ENCODE measurements around the gene CHCHD4. TPM values are rescaled to one million over a fixed set of nuclear protein-coding genes. Genes with fewer than 3 reads are reported as not detected.

Gene CHCHD4
- total RNA-seq, 1 donor from 2014 or later = 11.1 TPM

DNA sequence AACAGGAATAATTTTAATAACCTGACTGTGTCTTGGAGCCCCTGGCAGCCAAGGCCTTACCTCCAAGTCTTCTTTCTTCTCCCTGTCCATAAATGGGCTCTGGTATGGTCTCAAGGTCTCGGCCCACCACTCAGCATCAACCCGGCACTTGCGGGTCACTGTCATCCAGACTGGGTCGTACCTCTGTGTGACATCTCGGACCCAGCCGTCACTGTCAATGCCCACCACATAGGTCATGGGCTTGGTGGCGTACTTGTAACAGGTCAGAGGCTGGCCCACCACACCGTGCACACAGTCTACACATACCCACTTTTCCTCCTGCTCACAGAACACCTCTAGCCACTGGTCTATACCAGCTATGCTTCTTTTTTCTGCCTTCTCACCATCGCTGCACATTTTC is 33.3 kb upstream of the CHCHD4 start:
- peaks cover 69% of the 10 kb centered on the region for H3K36me3 Mint-ChIP-seq (ENCODE audit: low read depth, unreplicated experiment)
- H3K4me1 Mint-ChIP-seq (ENCODE audit: unreplicated experiment) = no peaks in the 10 kb centered on the region
- H3K27ac Mint-ChIP-seq (ENCODE audit: unreplicated experiment) = no peak overlapping the region
- TF ChIP-seq, protein P1, sequence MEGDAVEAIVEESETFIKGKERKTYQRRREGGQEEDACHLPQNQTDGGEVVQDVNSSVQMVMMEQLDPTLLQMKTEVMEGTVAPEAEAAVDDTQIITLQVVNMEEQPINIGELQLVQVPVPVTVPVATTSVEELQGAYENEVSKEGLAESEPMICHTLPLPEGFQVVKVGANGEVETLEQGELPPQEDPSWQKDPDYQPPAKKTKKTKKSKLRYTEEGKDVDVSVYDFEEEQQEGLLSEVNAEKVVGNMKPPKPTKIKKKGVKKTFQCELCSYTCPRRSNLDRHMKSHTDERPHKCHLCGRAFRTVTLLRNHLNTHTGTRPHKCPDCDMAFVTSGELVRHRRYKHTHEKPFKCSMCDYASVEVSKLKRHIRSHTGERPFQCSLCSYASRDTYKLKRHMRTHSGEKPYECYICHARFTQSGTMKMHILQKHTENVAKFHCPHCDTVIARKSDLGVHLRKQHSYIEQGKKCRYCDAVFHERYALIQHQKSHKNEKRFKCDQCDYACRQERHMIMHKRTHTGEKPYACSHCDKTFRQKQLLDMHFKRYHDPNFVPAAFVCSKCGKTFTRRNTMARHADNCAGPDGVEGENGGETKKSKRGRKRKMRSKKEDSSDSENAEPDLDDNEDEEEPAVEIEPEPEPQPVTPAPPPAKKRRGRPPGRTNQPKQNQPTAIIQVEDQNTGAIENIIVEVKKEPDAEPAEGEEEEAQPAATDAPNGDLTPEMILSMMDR (IDR thresholded peaks at IDR 0.05; ENCODE audit: unreplicated experiment) = no peak
- H3K27me3 Mint-ChIP-seq (ENCODE audit: unreplicated experiment) = peaks cover 6% of the 10 kb centered on the region
- no peak overlapping the region for H3K4me3 Mint-ChIP-seq (ENCODE audit: unreplicated experiment)
- H3K9me3 Mint-ChIP-seq (ENCODE audit: unreplicated experiment) = no peaks in the 10 kb centered on the region
- DNase-seq (ENCODE audit: low spot score) = no peak

GRCh38 chr3:14156843-14157561 is 32.3 kb upstream of the CHCHD4 start:
- TF ChIP-seq, protein P1 (IDR thresholded peaks at IDR 0.05; ENCODE audit: unreplicated experiment) = no peak
- Mint-ChIP-seq H3K27ac (ENCODE audit: unreplicated experiment) (no peak overlapping the region), H3K4me3 (ENCODE audit: unreplicated experiment) (no peak overlapping the region), H3K36me3 (ENCODE audit: low read depth, unreplicated experiment) (peaks cover 67% of the 10 kb centered on the region), H3K27me3 (ENCODE audit: unreplicated experiment) (peaks cover 6% of the 10 kb centered on the region), H3K9me3 (ENCODE audit: unreplicated experiment) (no peaks in the 10 kb centered on the region), H3K4me1 (ENCODE audit: unreplicated experiment) (no peaks in the 10 kb centered on the region)
- no peak for DNase-seq (ENCODE audit: low spot score)

DNA sequence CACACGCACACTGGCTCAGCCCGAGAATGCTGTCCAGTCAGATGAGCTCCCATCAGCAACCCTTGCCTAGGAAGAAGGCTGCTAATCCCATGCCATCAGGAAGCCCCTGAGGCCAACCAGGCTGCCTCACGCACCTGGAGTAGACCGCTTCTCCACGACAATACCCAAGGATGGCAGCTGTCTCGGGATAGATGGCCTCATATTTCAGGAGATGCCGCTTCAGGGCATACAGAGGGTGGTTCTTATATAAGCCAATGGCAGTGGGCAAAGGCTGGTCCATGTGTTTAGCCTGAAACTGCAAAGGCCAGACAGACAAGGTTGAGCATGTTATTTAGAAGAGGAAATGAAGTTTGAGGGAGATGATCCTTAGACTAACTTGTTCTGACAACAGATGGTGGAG is 31.5 kb upstream of the CHCHD4 start:
- H3K27ac Mint-ChIP-seq (ENCODE audit: unreplicated experiment) = peak overlapping the region; percentile 79
- H3K4me3 Mint-ChIP-seq (ENCODE audit: unreplicated experiment) = no peak overlapping the region
- H3K4me1 Mint-ChIP-seq (ENCODE audit: unreplicated experiment) = no peaks in the 10 kb centered on the region
- no peaks in the 10 kb centered on the region for H3K9me3 Mint-ChIP-seq (ENCODE audit: unreplicated experiment)
- peaks cover 63% of the 10 kb centered on the region for H3K36me3 Mint-ChIP-seq (ENCODE audit: low read depth, unreplicated experiment)
- TF ChIP-seq, protein P1 (IDR thresholded peaks at IDR 0.05; ENCODE audit: unreplicated experiment) = no peak
- DNase-seq (ENCODE audit: low spot score) = no peak
- H3K27me3 Mint-ChIP-seq (ENCODE audit: unreplicated experiment) = peaks cover 6% of the 10 kb centered on the region

GRCh38 chr3:14154895-14155440 is 30.3 kb upstream of the CHCHD4 start:
- Mint-ChIP-seq H3K27me3 (ENCODE audit: unreplicated experiment) (peaks cover 10% of the 10 kb centered on the region), H3K4me1 (ENCODE audit: unreplicated experiment) (no peaks in the 10 kb centered on the region), H3K9me3 (ENCODE audit: unreplicated experiment) (no peaks in the 10 kb centered on the region), H3K36me3 (ENCODE audit: low read depth, unreplicated experiment) (peaks cover 57% of the 10 kb centered on the region), H3K27ac (ENCODE audit: unreplicated experiment) (no peak overlapping the region), H3K4me3 (ENCODE audit: unreplicated experiment) (no peak overlapping the region)
- no peak for DNase-seq (ENCODE audit: low spot score)
- TF ChIP-seq, protein P1 (IDR thresholded peaks at IDR 0.05; ENCODE audit: unreplicated experiment) = no peak

DNA sequence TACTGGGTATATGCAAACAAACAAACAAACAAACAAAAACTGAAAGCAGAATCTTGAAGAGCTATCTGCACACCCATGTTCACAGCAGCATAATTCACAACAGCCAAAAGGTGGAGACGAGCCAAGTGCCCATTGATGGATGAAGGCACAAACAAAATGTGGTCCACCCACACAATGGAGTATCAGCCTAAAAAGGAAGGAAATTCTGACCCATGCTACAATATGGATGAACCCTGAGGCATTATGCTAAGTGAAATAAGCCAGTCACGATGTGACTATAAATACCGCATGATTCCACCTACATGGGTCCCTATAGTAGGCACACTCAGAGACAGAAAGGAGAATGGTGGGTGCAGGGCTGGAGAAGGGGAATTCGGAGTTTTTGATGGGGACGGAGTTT is 29.6 kb upstream of the CHCHD4 start:
- DNase-seq (ENCODE audit: low spot score) = no peak
- Mint-ChIP-seq H3K4me3 (ENCODE audit: unreplicated experiment) (no peak overlapping the region), H3K36me3 (ENCODE audit: low read depth, unreplicated experiment) (peaks cover 56% of the 10 kb centered on the region), H3K27ac (ENCODE audit: unreplicated experiment) (no peak overlapping the region), H3K27me3 (ENCODE audit: unreplicated experiment) (peaks cover 10% of the 10 kb centered on the region), H3K4me1 (ENCODE audit: unreplicated experiment) (no peaks in the 10 kb centered on the region), H3K9me3 (ENCODE audit: unreplicated experiment) (no peaks in the 10 kb centered on the region)
- TF ChIP-seq, protein P1 (IDR thresholded peaks at IDR 0.05; ENCODE audit: unreplicated experiment) = no peak

Data from endothelial cell (in vitro differentiated cells).